Ammon's horn (tissue), 1 donor: Measurements from ENCODE around the gene ENO4.

Source experiments
- DNase-seq: peaks from one replicate; pipeline ENCODE4 v3.0.0-alpha.2; 2016; ENCODE audit warnings: low spot score

ENO4 gene, protein sequence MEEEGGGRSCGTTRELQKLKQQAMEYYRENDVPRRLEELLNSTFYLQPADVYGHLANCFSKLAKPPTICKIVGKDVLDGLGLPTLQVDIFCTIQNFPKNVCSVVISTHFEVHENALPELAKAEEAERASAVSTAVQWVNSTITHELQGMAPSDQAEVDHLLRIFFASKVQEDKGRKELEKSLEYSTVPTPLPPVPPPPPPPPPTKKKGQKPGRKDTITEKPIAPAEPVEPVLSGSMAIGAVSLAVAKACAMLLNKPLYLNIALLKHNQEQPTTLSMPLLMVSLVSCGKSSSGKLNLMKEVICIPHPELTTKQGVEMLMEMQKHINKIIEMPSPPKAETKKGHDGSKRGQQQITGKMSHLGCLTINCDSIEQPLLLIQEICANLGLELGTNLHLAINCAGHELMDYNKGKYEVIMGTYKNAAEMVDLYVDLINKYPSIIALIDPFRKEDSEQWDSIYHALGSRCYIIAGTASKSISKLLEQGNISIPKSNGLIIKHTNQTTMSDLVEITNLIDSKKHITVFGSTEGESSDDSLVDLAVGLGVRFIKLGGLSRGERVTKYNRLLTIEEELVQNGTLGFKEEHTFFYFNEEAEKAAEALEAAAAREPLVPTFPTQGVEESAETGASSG

DNA sequence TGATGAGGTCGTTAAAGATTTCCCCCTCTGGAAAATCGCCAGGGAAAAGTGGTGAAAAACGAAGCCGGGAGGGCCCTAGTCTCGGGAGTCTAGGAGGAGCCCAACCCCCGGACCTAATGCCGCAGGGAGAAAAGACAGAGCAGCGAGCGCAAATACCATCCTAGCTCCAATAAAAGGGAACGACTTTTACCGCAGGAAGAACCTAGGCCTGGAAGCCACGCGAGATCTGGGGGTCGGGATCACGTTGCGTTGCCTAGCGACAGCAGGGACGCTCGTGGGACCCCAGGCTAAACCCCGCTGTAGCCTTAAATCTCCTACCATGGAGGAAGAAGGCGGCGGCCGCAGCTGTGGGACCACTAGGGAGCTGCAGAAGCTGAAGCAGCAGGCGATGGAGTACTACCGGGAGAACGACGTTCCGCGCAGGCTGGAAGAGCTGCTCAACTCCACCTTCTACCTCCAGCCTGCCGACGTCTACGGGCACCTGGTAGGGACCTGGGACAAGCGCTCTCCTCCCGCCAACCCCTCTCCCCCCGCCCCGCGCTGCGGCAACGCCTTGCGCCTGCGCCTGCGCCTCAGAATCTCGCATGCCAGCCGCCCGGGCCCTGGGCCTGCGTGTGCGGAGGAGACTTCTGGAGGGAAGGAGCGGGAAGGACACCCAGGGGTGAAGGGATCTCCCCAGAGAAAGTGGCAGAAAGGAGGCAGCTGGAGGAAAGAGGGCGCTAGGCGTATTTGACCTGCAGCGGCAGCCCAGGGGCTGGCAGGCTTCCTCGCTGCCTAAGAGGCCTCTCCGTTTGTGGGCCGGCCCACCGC, at the start of gene ENO4:
Gene ENO4 (plus strand): TSS at position 252 of the 810 bp plus-strand sequence. CDS start 68 bp downstream, at position 320.
- peak; percentile 83 for DNase-seq

DNA sequence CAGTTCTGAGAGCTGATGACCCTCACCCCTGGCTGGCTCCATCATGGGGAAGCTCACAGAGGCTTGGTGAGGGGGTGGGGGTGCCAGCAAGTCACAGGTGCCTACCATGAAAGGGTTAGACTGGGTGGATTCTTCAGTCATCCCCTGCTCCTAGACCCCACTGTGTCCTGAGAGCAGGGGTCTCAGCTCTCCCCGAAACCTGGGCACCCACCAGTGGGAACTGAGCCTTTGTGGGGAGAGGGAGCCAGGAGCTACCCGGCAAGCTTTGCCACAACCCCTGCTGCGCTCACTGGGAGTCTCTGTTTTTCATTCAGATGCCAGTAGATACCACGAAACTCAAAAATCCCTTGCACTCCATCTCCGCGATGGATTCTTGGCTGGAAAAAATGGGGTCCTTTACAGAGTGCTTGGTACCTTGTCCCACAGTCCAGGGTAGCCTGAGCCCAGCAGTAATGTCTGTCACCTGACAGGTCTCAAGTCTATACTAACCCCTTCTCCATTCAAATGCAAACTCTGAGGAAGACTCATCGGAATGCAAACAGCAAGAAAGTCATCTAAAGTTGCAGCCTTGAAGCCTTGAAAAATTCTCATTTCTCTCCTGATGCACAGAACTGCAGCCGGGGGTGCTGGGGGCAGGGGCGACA, 48.9 kb upstream of the ENO4 start:
- no peak for DNase-seq

DNA sequence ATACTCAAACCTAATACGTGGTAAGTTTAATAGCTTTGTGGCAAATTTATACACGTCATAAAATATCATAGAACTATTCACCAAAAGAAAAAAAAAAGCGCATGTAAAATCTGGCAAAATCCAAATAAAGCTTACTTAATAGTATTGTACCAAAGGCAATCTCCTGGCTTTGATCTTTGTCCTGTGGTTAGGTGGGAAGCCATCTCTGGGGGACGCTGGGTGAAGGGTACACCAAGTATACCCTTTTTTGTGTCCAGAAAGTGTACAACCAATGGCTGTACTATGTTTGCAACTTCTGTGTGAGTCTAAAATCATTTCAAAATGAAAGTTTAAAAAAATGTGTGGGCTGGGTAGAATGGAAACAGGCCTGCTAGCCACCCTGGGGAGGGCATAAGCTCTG, 47.6 kb upstream of the ENO4 start:
- DNase-seq, result no peak

DNA sequence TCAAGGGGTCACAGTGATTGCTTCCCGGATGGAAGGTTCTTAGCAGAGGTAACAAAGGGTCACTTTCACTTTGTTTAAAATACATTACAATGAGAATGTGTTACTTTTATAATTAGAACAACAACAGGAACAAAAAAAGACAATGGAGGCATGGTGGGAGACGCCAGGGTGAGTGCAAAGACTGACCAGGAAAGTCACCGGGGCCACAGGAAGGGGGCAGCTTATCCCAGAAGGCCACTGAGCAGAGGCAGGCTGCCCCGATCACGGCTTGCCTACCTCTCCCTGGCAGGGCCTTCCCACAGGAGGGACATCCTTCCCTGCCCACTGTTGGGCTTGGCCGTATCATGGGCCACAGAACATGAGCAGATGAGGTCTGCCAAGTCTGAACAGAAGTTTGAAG, 46.8 kb upstream of the ENO4 start:
- DNase-seq, result no peak

DNA sequence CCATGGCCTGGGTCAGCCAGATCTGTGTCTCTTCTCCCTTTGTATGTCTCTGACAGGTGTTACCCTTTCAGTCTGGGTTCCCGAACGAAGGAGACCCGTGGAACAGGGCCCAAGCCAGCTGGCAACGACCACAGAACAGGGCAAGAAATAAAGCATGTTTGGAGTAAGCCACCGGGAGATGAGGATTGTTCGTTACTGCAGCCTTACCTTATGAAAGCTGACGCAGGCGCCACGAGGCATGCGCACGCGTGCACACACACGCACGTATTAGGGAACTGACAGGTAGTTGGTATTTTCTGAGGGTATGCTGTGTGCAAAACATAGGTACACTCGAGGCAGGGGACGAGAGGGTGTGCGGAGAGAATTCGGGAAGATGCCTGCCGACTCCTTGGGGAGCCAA, 46.4 kb upstream of the ENO4 start:
- no peak for DNase-seq

DNA sequence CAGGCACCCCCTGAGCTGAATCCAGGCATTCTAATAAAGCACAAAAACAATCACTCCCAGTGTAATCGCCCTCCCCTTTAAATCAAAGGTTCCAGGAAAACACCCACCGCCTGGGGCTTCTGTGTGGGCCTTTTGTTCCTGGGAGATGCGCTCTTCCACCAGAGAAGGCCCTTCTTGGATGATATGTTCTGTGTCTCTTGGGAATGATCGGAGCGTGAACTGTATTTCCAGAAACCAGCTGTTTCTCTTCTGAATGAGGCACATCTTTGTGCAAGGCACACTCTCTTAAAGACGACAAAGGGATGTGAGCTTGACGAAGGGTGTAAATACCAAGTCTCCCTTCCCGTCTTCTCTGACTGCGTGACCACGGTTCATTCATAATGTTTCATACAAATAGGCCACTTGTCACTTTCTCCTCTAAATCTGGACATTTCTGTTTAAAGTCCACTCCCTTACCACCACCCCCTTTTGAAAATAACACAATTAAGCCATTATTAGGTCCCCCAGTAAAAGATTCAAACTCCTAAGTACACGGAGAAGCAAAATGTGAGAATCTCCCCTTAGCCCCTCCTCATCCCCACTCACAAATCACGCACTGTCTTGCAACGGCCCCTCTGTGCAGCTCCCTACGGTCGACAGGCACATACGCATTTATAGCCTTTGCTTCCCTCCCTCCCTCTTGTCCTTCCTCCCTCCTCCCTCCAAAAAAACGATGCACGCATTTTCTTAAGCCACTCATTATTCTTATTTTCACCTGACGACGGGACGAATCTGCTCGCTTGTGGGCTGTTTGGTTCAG, 45.6 kb upstream of the ENO4 start:
- DNase-seq, result no peak

DNA sequence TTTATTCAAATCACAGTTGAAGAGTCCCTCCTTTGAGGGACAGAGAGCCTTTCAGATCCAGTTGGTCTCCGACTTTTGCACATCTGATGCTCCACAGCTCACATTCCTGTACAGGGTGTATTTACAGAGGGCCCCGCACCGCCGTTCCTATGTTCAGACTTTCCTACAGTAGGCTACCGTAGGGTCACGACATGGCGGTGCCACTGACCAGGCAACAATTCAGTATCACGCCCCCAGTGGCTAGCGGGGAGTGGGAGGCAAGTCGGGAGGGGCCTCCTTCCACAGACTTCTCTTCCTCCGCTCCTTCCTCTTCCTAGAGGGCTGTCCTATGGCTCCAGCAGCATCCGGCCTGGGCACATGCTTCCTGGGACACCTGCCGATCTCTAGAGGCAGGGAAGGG, 40.6 kb upstream of the ENO4 start:
- no peak for DNase-seq

DNA sequence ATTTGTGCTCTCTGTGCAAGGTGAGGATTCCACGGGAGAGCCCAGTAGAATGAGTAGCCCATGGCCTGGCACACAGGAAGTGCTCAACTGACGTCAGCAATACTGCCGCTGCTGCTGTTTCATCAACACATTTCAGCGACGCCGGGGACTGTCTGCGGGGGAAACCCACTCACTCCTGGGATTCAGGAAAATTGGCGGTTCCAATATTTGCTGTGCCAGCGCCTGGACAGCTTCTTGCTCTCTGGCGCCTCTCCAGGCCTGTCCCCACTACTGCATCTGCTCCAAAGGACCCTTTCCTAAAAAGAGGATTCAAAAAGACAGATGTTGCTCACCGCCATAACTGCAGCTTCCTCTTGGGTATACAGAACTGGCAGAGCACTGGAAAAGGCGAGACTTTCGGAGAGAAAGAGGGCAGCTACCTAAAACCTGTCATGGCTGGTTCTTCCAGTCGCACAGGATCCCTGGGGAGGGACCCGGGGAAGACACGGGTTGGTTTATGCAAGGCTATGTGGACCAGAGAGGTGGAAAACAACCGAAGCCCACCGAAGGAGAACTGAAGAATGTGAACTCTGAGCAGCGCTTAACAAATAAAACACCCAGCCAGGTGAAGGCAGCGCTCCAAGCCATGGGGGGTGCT, 39.7 kb upstream of the ENO4 start:
- no peak for DNase-seq

DNA sequence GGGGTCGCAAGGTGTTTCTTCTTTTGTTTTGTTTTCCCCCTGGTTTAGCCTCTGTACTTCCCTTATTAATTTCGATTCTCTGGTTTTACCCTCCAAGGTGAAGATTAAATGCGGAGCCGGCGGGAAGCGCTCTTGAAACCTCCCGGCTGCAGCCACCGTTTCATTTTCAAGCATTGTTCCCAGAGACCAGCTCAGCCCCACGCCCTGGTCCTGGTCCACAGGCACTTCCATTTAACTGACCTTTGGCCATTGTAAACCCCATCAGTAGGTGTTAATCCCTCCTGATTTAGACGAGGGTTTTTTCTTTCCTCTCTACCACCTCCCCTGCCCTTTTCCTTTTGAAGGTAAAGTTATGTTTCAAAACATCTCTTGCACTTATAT, 39.2 kb upstream of the ENO4 start:
- no peak for DNase-seq

DNA sequence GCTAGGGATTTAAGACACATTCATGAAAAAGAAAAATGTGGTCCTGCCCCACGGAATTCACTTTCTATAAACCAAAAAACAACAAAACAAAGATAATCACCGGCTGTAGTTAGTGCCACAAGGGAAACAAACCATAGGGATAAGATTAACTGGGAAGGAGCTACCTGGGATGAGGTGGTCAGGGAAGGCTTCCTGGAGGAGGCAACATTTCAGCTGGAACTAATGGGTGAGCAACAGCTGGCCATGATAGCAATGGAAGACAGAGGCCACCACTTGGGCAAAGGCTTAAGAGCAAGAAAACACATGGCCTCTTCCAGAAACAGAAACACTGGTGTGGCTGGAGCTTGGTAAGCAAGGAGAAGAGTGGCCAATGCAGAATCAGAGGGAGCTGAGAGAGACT, 38.4 kb upstream of the ENO4 start:
- DNase-seq, result no peak

DNA sequence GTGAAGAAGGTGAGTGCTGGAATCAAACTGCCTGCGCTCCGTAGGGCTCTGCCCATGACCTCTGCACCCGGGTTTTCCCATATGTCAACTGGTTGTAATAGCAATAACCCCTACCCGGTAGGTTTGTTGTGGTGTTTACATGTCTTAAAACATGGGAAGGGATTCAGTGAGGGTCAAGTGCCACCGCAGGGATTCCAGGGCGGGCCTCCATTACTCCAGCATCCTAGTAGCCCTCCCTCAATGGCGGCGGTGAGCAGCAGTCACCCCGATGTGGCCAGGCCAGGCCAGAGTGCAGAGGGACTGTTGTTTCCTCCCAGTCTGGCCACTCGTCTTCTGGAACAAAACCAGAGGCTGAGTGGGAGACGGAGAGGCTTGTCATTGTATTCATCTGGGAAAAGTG, 37.6 kb upstream of the ENO4 start:
- DNase-seq, result no peak

DNA sequence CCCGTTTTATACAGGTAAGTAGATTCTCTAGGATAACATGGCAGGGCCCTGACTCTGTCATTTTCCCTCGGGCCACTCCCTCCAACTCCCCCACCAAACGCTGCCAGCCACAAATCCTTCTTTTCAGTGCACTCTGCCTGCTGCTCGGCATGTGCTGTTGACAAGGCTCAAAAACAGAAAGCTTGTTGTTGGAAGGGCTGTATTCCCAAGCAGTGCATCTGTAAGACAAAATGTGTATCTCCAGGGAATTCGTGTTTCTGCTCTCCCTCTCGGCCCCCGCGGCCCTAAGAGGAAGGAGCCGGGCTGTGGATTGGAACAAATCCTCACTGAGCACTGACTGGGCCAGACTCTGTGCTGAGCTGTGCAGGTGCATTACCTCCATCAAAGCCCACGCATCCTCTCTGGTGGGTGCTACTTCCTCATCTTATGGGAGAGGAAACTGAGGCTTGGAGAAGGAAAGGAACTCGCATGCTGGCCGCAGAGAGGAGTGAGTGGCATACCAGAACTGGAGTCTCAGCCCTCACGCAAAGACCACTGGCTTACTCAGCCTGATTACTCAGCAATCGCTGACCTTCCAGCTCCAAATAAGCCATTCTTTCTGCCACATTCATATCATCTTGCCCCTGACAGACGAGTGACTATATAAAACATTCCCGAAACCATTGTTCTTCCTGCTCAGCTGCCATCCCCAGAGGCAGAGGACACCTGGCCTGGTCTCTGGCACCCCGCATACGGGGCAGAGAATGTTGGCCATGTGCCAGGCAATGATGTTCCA, 33.5 kb upstream of the ENO4 start:
- no peak for DNase-seq

DNA sequence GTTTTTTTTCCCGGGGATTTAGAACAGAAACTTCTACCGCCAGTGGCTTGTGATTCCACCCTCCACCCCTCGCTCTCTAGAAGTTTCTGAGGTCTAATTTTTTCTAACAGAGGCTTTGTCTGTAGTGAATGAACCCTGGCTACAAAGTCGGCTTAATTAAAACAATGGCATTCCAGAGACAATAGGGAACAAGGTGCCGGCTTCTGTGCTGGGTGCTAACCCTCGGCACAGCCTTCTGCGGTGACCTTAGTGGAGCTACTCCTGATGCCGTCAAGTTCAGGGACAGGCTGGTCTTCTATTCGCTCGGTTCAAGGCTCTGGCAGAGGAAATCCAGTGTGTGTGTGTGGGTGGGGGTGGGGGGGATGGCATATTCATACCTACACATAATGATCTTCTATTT, 32.1 kb upstream of the ENO4 start:
- no peak for DNase-seq

DNA sequence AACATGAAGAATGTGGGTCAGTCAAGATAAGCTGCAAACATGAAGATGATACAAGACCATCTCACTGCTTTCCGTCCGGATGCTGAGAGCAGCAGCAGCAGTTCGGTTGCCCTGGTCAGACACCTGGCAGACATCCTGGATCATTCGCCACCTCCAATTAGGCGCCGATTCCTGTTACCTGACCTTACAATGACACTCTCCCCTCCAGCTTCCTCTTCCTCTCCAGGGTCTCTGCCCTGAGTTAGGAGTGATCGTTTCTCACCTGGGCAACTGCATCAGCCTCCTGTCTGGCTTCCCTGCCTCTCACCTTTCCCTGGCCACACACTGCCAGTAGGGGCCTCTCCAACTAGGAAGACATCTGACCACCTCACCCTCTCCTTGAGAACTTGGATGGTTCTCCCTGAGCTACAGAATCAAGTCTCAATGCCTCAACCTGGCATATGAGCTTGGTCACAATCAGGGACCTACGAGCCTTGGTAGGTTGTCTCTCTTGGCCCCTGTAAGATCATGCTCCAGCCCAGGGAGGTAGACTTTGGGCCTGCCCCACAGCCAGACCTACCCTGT, 31.4 kb upstream of the ENO4 start:
- DNase-seq, result no peak

DNA sequence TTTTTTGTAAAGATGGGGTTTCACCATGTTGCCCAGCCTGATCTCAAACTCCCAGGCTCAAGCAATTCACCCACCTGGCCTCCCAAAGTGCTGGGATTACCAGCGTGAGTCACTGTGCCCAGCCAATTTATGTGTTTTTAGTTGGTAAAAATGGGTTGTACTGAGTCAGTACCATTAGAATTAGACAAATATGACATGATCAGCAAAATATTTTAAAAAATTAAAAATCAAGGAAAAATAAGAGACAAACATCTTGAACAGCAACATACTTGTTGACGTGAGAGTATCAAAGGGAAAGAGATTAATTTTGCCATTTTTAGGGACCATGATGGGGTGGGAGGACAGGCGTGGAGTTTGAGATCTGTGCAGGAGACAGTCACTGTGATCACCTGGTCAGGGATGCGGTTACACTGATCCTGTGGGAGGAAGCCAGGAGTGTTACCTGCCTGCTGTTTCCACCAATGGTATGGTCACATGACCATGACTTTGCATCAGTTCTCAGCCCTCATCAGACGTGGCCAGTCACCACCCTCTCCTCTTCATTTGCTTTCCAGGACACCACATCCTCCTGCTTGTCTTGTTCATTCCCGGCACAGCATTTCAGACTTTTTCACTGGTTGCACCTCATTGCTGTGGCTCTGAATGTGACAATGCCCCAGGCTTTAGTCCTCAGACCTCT, 29.2 kb upstream of the ENO4 start:
- no peak for DNase-seq

DNA sequence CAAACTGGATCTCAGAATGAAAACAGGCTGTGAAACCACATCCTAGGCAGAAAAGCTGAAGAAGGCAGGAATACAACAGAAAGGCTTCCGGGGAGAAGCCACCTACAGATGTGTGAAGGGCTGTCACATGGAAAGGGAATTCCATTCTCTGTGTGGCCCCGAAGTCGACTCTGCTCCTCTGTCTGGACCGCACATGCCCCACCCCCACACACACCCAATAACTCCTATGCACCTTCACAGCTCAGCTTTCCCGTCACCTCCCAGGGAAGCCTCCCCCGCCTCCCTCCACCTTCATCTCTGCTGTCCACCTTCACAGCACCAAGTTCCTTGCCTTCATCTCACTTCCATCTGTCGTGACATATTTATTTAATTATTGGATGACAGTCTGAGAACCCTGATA, 23.4 kb upstream of the ENO4 start:
- DNase-seq, result no peak

DNA sequence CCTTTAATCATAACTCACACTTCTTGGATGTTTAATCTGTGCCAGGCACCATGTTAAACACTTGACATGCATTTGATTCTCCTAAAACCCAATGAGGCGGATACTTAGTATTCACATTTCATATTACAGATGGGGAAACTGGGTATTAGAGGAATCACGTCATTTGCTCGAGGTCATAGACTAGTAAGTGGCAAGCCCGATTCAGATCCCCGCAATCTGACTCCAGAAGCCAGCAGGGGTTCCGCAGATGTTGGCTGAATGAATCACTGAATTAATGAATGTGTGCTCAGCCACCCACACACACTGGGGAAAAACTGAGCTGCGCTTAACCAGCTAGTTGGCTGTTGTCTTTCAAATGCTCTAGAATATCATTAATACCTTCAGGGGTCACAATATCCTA, 22.5 kb upstream of the ENO4 start:
- no peak for DNase-seq

DNA sequence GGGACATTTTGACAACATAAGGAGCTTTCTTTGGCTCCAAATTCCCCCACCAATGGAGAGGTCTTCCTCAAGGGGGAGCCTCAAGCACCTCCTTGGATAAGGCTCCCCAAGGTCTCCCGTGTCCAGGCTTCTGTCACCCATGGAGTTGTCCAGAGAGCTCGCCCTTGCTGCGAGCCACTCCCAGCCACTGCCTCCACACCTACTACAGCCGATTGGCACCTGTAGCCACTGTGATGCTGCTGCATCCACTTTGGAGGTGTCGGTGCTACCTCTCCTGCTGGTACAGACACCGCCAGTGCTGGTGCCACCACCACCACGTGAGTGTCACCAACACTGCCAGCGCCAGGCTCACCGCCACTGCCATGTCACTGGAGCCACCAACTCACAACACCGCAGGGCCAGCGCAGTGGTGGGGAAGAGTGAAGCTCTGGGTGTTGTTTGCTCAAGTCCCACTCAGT, 22.1 kb upstream of the ENO4 start:
- DNase-seq, result no peak

DNA sequence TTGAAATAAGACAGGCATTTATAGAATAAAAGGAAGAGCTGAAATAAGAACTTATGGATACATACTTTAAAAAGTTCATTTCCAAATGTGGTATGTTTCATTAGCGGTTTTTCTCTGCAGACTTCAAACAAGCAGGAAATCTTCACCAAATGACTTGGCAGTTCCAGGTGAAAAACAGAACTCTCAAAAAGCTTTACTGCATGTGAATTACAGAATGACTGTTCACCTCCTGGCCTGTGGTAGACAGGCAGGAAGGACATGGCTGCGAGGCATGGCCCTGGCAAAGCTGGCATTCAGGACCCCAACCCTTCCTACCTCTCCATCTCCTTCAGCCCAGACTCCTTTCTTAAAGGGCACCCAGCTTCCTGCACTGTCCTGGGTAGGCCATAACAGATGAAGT, 21.2 kb upstream of the ENO4 start:
- DNase-seq, result no peak
